ENCODE measurements around the gene DDX24. TPM values are rescaled to one million over a fixed set of nuclear protein-coding genes. Genes with fewer than 3 reads are reported as not detected.

The DDX24 gene
- total RNA-seq, 2 experiments from 2014 or later, result 187 to 211 TPM

DNA sequence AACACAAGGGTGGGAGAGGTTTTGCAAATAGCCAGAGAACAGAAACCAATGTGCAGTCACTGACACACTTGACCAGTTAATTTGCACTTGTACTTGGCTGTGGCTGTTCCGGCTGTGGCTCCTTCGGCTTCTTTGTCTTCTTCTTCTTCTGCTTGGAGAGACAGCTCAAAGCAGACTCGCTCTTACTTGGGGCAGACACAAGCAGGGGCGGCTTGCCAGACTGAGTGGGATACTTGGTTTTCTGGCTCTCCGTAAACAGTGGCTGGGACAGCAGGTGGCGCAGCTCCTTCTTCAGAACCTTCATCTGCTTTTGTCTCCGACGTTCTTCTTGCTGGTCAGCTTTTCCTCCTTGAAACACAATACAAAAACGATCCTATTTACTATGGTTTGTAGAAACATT, 29.9 kb downstream of the DDX24 start:
- H3K27ac Mint-ChIP-seq, result no peak overlapping the region
- no peak for DNase-seq
- H3K36me3 Mint-ChIP-seq (ENCODE audit: low read depth), result peaks cover 65% of the 10 kb centered on the region
- H3K4me3 Mint-ChIP-seq, result no peak overlapping the region
- H3K4me1 Mint-ChIP-seq, result peaks cover 36% of the 10 kb centered on the region
- POLR2A ChIA-PET, result no interaction called here
- no peaks in the 10 kb centered on the region for H3K27me3 Mint-ChIP-seq
- no peaks in the 10 kb centered on the region for H3K9me3 Mint-ChIP-seq
- CTCF ChIA-PET, result interaction anchor here (1.3 to 2.7 kb wide), 4 partner anchors 15 to 53 kb away, joined by 3 to 14 read pairs (median 6); no protein-coding TSS in a partner anchor

GRCh38 chr14:94050231-94050880, 30.6 kb downstream of the DDX24 start:
- no peaks in the 10 kb centered on the region for H3K27me3 Mint-ChIP-seq
- H3K27ac Mint-ChIP-seq, result no peak overlapping the region
- H3K9me3 Mint-ChIP-seq, result no peaks in the 10 kb centered on the region
- POLR2A ChIA-PET, result no interaction called here
- H3K4me1 Mint-ChIP-seq, result peaks cover 28% of the 10 kb centered on the region
- CTCF ChIA-PET, result interaction anchor here (0.6 to 2.7 kb wide), 4 partner anchors 14 to 52 kb away, joined by 3 to 14 read pairs (median 4); no protein-coding TSS in a partner anchor
- no peak overlapping the region for H3K4me3 Mint-ChIP-seq
- no peak for DNase-seq
- peaks cover 58% of the 10 kb centered on the region for H3K36me3 Mint-ChIP-seq (ENCODE audit: low read depth)

DNA sequence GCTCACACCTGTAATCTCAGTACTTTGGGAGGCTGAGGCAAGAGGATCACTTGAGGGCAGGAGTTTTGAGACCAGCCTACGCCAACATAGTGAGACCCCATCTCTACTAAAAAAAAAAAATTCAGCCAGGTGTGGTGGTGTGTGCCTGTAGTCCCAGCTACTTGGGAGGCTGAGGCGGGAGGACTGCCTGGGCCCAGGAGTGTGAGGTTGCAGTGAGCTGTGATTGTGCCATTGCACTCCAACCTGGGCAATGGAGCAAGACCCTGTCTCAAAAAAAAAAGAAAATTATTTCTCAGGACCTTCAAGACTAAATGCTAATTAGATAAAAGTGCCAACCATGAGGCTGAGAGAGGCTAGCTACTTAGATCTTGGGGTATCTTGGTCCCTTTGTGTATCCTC, 31.4 kb downstream of the DDX24 start:
- peaks cover 21% of the 10 kb centered on the region for H3K4me1 Mint-ChIP-seq
- CTCF ChIA-PET, result interaction anchor here (0.6 to 2.2 kb wide), 4 partner anchors 13 to 87 kb away, joined by 3 to 8 read pairs (median 4); no protein-coding TSS in a partner anchor
- no peaks in the 10 kb centered on the region for H3K27me3 Mint-ChIP-seq
- DNase-seq, result no peak
- H3K4me3 Mint-ChIP-seq, result no peak overlapping the region
- no peaks in the 10 kb centered on the region for H3K9me3 Mint-ChIP-seq
- H3K36me3 Mint-ChIP-seq (ENCODE audit: low read depth), result peaks cover 54% of the 10 kb centered on the region
- H3K27ac Mint-ChIP-seq, result no peak overlapping the region
- POLR2A ChIA-PET, result no interaction called here

DNA sequence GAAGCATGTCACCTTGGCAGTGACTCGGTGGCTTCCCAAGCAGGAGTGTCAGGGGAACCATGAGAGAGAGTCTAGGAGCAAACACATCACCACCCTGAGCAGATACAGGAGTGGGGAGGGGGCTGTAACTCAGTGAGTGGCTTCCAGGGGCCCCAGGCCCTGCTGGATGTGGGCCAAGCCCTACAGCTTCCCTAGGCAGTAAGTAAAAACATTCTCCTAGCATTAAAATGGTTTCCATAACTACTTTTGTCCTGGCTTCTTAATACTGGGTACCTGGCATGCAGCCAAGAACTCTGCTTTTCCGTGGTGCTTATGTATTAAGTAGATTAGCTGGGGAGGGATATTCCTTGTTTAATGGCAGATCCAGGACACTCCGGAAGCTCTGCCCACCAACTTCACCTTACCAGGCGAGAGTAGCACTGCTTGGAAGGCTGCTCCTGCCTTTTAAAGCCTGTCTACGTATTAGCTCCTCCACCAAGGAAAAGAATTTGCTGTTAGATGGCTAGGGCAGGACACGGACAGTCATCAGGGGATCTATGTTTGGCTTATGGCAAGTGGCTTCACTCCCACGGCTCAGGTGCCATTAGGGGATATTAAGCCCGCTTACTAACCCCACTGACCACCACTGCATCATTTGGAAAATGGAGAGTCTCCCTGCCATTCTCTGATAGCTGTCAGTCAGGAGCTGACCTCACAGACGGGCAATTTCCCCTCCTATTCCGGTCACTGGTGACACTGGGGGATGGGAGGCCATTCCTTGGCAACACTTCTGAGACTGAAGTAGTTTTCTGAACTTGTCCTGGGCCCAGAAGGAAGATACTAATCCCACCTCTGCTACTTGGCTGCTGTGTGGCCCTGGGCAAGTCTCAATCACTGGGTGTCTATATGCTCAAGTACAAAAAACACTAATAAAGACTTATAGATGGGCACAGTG, 32.0 kb downstream of the DDX24 start:
- ChIA-PET CTCF (interaction anchor here (0.9 to 2.2 kb wide), 5 partner anchors 12 to 131 kb away, joined by 3 to 8 read pairs (median 3); no protein-coding TSS in a partner anchor), POLR2A (no interaction called here)
- Mint-ChIP-seq H3K36me3 (ENCODE audit: low read depth) (peaks cover 47% of the 10 kb centered on the region), H3K9me3 (no peaks in the 10 kb centered on the region), H3K27ac (no peak overlapping the region), H3K4me3 (no peak overlapping the region), H3K27me3 (no peaks in the 10 kb centered on the region), H3K4me1 (peaks cover 14% of the 10 kb centered on the region)
- DNase-seq, result no peak

- Mint-ChIP-seq H3K27me3 (no peaks in the 10 kb centered on the region), H3K4me1 (peaks cover 6% of the 10 kb centered on the region), H3K36me3 (ENCODE audit: low read depth) (peaks cover 44% of the 10 kb centered on the region), H3K27ac (no peak overlapping the region), H3K4me3 (no peak overlapping the region), H3K9me3 (no peaks in the 10 kb centered on the region)
- POLR2A ChIA-PET, result no interaction called here
- CTCF ChIA-PET, result interaction anchor here (2.1 to 2.2 kb wide), 2 partner anchors 11 to 89 kb away, joined by 6 to 8 read pairs; no protein-coding TSS in a partner anchor
- DNase-seq, result no peak
These were observed 33.4 kb downstream of the DDX24 start for GRCh38 chr14:94047581-94047980.

DNA sequence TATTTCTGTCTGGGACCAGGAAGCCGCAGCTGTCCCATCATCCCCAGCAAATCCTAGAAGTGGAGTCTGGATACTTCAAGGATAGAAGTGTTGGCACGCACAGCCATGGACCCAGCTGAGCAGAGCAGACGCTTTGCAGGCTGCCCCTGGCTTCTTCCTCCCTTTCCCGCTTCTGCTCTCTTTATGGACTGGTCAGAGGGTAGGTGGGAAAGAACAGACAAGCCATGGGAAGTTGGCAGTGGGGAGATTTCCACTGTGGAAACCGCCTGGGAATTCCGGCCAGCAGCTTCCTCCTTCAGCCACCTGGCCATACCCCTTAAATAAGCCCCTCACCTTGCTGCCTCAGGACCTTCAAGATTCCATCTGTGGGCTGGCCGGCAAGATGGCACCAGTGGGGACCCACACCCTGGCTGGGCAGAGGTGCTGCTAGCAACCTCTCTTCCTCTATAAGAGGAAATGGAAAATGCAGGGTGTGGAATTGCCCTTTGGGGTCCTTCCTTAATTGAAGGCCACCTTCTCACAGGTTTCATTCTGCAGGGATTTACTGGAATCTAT, 34.2 kb downstream of the DDX24 start:
- no peaks in the 10 kb centered on the region for H3K4me1 Mint-ChIP-seq
- CTCF ChIA-PET, result interaction anchor here (0.9 to 1.5 kb wide), 2 partner anchors 18 to 90 kb away, joined by 4 to 5 read pairs; no protein-coding TSS in a partner anchor

DNA sequence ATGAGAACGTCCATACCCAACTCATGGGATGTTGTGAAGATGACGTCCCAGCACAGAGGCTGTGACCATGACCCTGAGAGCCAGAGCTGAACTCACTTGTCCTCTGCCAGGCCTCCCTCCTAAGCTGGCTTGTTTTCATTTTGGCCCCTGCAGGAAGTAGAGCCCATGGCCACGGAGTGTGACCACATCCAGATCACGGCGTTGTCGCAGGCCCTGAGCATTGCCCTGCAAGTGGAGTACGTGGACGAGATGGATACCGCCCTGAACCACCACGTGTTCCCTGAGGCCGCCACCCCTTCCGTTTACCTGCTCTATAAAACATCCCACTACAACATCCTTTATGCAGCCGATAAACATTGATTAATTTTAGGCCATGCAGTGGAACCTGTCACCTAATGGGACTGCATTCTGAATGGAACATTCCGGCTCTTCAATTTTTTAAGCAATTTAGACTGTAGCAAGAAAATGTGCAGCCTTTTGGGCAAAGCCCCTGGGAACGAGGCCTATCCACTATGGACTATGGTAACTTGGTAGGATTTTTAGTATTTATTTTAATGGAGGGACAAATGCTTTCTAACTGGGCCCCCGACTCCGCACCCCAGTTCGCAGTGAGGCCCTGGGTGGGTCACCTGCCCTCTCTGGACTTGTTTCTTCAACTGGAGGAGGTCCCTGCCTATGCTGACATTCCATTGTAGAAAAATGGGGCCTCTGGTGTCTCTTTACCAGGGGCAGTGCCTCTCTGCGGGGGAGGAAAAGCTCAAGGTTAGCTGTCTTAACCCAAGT, 35.2 kb downstream of the DDX24 start:
- ChIA-PET CTCF (interaction anchor here (0.9 to 1.7 kb wide), 3 partner anchors 10 to 91 kb away, joined by 3 to 5 read pairs (median 4); no protein-coding TSS in a partner anchor), POLR2A (no interaction called here)
- DNase-seq, result no peak
- H3K4me1 Mint-ChIP-seq, result no peaks in the 10 kb centered on the region
- H3K9me3 Mint-ChIP-seq, result no peaks in the 10 kb centered on the region
- no peak overlapping the region for H3K27ac Mint-ChIP-seq
- no peaks in the 10 kb centered on the region for H3K27me3 Mint-ChIP-seq
- H3K4me3 Mint-ChIP-seq, result no peak overlapping the region
- peaks cover 27% of the 10 kb centered on the region for H3K36me3 Mint-ChIP-seq (ENCODE audit: low read depth)

More for the DNA sequence above, 34.2 kb downstream of the DDX24 start:
- no peak overlapping the region for H3K4me3 Mint-ChIP-seq
- no peak overlapping the region for H3K27ac Mint-ChIP-seq
- no peaks in the 10 kb centered on the region for H3K27me3 Mint-ChIP-seq
- POLR2A ChIA-PET, result no interaction called here
- no peaks in the 10 kb centered on the region for H3K9me3 Mint-ChIP-seq
- DNase-seq, result no peak
- peaks cover 36% of the 10 kb centered on the region for H3K36me3 Mint-ChIP-seq (ENCODE audit: low read depth)

DNA sequence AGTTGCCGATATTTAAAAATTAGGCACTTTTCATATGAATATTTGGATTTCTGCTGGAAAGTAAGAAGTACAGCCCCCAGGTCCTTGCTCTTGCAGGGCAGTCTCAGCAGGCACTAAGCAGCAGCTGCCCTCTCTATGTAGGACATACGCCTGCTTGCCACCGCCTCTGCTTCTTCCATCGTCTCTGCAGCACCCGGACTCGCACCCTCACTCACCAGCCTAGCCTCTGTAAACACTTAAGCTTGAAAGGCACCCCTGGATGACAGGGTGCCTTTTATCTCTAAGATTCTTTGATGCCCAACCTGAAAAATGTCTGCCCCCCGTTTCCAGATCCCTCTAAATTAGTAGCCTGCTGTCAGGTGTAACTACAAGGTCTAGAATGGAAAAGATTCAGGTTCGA, 35.9 kb downstream of the DDX24 start:
- H3K27me3 Mint-ChIP-seq, result no peaks in the 10 kb centered on the region
- H3K9me3 Mint-ChIP-seq, result no peaks in the 10 kb centered on the region
- peaks cover 24% of the 10 kb centered on the region for H3K36me3 Mint-ChIP-seq (ENCODE audit: low read depth)
- ChIA-PET CTCF (interaction anchor here (1.1 to 1.7 kb wide), 2 partner anchors 9 to 10 kb away, joined by 3 to 4 read pairs; no protein-coding TSS in a partner anchor), POLR2A (no interaction called here)
- no peaks in the 10 kb centered on the region for H3K4me1 Mint-ChIP-seq
- no peak overlapping the region for H3K4me3 Mint-ChIP-seq
- H3K27ac Mint-ChIP-seq, result no peak overlapping the region
- no peak for DNase-seq

DNA sequence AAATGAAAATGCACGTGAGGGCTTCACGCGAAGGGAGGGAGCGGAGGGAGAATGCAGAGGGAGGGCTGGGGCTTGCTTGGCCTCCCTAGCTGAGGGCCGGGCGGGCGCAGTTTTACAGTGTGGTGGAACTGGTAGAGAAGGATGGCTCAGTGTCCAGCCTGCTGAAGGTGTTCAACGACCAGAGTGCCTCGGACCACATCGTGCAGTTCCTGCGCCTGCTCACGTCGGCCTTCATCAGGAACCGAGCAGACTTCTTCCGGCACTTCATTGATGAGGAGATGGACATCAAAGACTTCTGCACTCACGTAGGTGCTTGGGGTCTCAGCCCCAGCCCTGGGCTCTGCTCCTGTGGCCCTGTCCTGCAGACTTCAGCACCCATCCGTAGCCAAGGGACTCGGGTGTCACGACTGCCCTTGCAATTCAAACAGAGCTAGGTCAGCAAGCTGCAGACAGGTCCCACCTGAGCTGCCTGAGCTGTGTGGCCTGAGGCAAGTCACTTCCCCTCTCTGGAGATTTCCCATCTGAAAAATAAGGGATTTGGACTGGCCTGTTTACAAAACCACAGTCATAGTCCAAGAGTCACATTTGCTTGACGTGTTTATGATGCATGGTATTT, 36.4 kb downstream of the DDX24 start:
- CTCF ChIA-PET, result interaction anchor here (1.1 to 1.7 kb wide), 2 partner anchors 8 to 9 kb away, joined by 3 to 4 read pairs; no protein-coding TSS in a partner anchor
- DNase-seq, result no peak
- POLR2A ChIA-PET, result no interaction called here
- Mint-ChIP-seq H3K27ac (no peak overlapping the region), H3K4me3 (no peak overlapping the region), H3K4me1 (no peaks in the 10 kb centered on the region), H3K36me3 (ENCODE audit: low read depth) (peaks cover 20% of the 10 kb centered on the region), H3K9me3 (no peaks in the 10 kb centered on the region), H3K27me3 (no peaks in the 10 kb centered on the region)

DNA sequence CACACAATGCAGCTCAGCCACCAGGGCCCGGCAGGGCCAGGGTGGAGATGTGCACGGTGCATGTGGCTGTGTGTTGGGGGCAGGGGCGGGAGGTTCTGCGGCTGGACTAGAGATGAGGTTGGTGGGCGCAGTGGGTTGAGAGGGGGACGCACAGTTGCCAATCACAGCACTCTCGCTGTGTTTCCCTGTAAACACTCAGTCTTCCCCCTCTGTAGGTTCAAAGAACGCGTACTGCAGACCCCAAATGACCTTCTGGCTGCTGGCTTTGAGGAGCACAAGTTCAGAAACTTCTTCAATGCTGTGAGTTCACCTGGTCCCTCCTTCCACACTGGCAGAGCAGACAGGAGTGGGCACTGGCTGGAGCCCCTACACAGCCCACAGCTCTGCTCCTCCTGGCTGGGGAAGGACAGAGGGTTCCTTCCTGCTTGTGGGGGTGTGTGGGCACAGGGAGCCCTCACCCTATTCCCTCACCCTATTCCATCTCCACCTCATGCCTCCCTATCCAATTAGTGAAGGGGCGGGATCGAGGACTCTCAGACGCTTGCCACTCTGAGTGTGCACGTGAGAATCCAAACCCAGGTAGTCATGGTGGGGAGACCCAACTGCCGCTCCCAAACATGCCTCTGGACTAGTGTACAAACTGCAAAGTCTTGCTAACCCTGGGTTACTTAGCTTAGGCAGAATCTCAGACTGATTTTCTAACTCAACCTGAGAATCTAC, 37.1 kb downstream of the DDX24 start:
- CTCF ChIA-PET, result interaction anchor here (1.1 to 1.7 kb wide), 2 partner anchors 7 to 8 kb away, joined by 3 to 4 read pairs; no protein-coding TSS in a partner anchor
- no peaks in the 10 kb centered on the region for H3K9me3 Mint-ChIP-seq
- H3K27ac Mint-ChIP-seq, result no peak overlapping the region
- peaks cover 20% of the 10 kb centered on the region for H3K36me3 Mint-ChIP-seq (ENCODE audit: low read depth)
- no peaks in the 10 kb centered on the region for H3K27me3 Mint-ChIP-seq
- no peak overlapping the region for H3K4me3 Mint-ChIP-seq
- H3K4me1 Mint-ChIP-seq, result no peaks in the 10 kb centered on the region
- DNase-seq, result no peak
- POLR2A ChIA-PET, result no interaction called here

- H3K36me3 Mint-ChIP-seq (ENCODE audit: low read depth), result peaks cover 16% of the 10 kb centered on the region
These were observed 37.8 kb downstream of the DDX24 start for GRCh38 chr14:94043111-94043755.

More at GRCh38 chr14:94043111-94043755, 37.8 kb downstream of the DDX24 start:
- Mint-ChIP-seq H3K4me3 (no peak overlapping the region), H3K27me3 (no peaks in the 10 kb centered on the region), H3K4me1 (no peaks in the 10 kb centered on the region), H3K9me3 (no peaks in the 10 kb centered on the region), H3K27ac (peak overlapping the region; percentile 67)
- DNase-seq, result no peak
- CTCF ChIA-PET, result no interaction called here
- POLR2A ChIA-PET, result no interaction called here
